ENCODE results near the gene C5orf58.

The C5orf58 gene

GRCh38 chr5:170286386-170286925 lies 53.7 kb downstream of the C5orf58 start:
- Histone ChIP-seq H3K27me3 (ENCODE audit: insufficient read depth, low read length, poor library complexity) (no peaks in the 10 kb centered on the region), H3K27ac (ENCODE audit: low read length) (no peak overlapping the region), H3K4me3 (ENCODE audit: low read depth in 1 of 2, low read length in 2 of 2) (no peak overlapping the region), H4K20me1 (ENCODE audit: insufficient read depth, low read length) (peaks cover 16% of the 10 kb centered on the region), H3K4me2 (ENCODE audit: insufficient read depth, low read length) (no peak overlapping the region), H3K9me3 (ENCODE audit: insufficient read depth, low read length, severe bottlenecking) (no peaks in the 10 kb centered on the region), H3K9ac (ENCODE audit: low read depth, low read length) (no peak overlapping the region), H2AFZ (ENCODE audit: low read depth, low read length) (no peak overlapping the region), H3K36me3 (ENCODE audit: insufficient read depth, low read length) (peaks cover 89% of the 10 kb centered on the region), H3K4me1 (ENCODE audit: insufficient read depth, low read length) (peaks cover 60% of the 10 kb centered on the region), H3K79me2 (ENCODE audit: insufficient read depth, low read length) (peaks cover 82% of the 10 kb centered on the region)
- no peak for DNase-seq
- TF ChIP-seq CTCF (IDR thresholded peaks at IDR 0.05; ENCODE audit: borderline replicate concordance, extremely low read depth, low read length, poor library complexity, severe bottlenecking): no peak
- no peak for TF ChIP-seq EZH2 (IDR thresholded peaks at IDR 0.05; ENCODE audit: borderline replicate concordance, low read depth, low read length, severe bottlenecking)
- no peak for ATAC-seq (ENCODE audit: insufficient read depth, low read depth)

GRCh38 chr5:170287532-170287931 lies 54.7 kb downstream of the C5orf58 start:
- Histone ChIP-seq H3K36me3 (ENCODE audit: insufficient read depth, low read length) (peaks cover 90% of the 10 kb centered on the region), H4K20me1 (ENCODE audit: insufficient read depth, low read length) (peaks cover 18% of the 10 kb centered on the region), H3K27me3 (ENCODE audit: insufficient read depth, low read length, poor library complexity) (no peaks in the 10 kb centered on the region), H3K79me2 (ENCODE audit: insufficient read depth, low read length) (peaks cover 81% of the 10 kb centered on the region), H3K27ac (ENCODE audit: low read length) (peak overlapping the region; percentile 29; the same call in 1 of the 2 replicates), H3K9ac (ENCODE audit: low read depth, low read length) (no peak overlapping the region), H3K4me1 (ENCODE audit: insufficient read depth, low read length) (peaks cover 52% of the 10 kb centered on the region), H3K4me2 (ENCODE audit: insufficient read depth, low read length) (no peak overlapping the region), H2AFZ (ENCODE audit: low read depth, low read length) (no peak overlapping the region), H3K4me3 (ENCODE audit: low read depth in 1 of 2, low read length in 2 of 2) (no peak overlapping the region), H3K9me3 (ENCODE audit: insufficient read depth, low read length, severe bottlenecking) (no peaks in the 10 kb centered on the region)
- TF ChIP-seq EZH2 (IDR thresholded peaks at IDR 0.05; ENCODE audit: borderline replicate concordance, low read depth, low read length, severe bottlenecking) (no peak), CTCF (IDR thresholded peaks at IDR 0.05; ENCODE audit: borderline replicate concordance, extremely low read depth, low read length, poor library complexity, severe bottlenecking) (no peak)
- no peak for DNase-seq
- peak; percentile 31; the same call in 2 of the 3 replicates for ATAC-seq (ENCODE audit: insufficient read depth, low read depth)

- Histone ChIP-seq H3K9ac (ENCODE audit: low read depth, low read length) (no peak overlapping the region), H3K4me2 (ENCODE audit: insufficient read depth, low read length) (no peak overlapping the region), H3K9me3 (ENCODE audit: insufficient read depth, low read length, severe bottlenecking) (no peaks in the 10 kb centered on the region), H3K27me3 (ENCODE audit: insufficient read depth, low read length, poor library complexity) (no peaks in the 10 kb centered on the region), H4K20me1 (ENCODE audit: insufficient read depth, low read length) (peaks cover 21% of the 10 kb centered on the region), H3K36me3 (ENCODE audit: insufficient read depth, low read length) (peaks cover 90% of the 10 kb centered on the region), H3K27ac (ENCODE audit: low read length) (peak overlapping the region; percentile 51), H3K4me1 (ENCODE audit: insufficient read depth, low read length) (peaks cover 49% of the 10 kb centered on the region), H2AFZ (ENCODE audit: low read depth, low read length) (no peak overlapping the region), H3K79me2 (ENCODE audit: insufficient read depth, low read length) (peaks cover 82% of the 10 kb centered on the region), H3K4me3 (ENCODE audit: low read depth in 1 of 2, low read length in 2 of 2) (no peak overlapping the region)
- ATAC-seq (ENCODE audit: insufficient read depth, low read depth): no peak
- TF ChIP-seq EZH2 (IDR thresholded peaks at IDR 0.05; ENCODE audit: borderline replicate concordance, low read depth, low read length, severe bottlenecking) (no peak), CTCF (IDR thresholded peaks at IDR 0.05; ENCODE audit: borderline replicate concordance, extremely low read depth, low read length, poor library complexity, severe bottlenecking) (no peak)
- DNase-seq: no peak
Observed at GRCh38 chr5:170288151-170288550, 55.4 kb downstream of the C5orf58 start.
